ENCODE results near the gene PIMREG. TPM values are rescaled to one million over a fixed set of nuclear protein-coding genes. Genes with fewer than 3 reads are reported as not detected.

The PIMREG gene
- total RNA-seq, 2 experiments from 2014 or later: 8.4 to 10.0 TPM

DNA sequence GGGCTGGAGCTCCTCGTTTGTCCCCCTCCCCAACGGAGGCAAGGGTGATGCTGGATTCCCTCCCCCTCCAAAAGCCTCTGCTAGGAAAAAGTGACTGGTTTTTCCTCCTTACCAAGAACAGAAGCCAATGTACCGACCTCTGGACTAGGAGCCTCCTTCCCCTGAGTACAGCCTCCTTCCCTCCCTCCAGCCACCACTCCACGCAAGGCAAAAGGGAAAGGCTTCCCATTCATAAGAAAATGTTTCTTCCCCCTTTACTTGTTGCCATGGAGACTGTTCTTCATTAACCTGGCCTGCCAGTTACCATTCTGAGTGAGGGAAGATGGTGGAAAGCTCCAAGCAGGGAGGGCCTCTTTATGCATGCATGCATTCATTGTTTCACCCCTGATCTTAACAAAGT, 4.3 kb upstream of the PIMREG start:
- no peaks in the 10 kb centered on the region for H3K36me3 Mint-ChIP-seq (ENCODE audit: low read depth)
- ATAC-seq: no peak
- H3K4me1 Mint-ChIP-seq: peaks cover 12% of the 10 kb centered on the region
- peaks cover 15% of the 10 kb centered on the region for H3K27me3 Mint-ChIP-seq
- CTCF ChIA-PET: interaction anchor here (0.6 to 1.4 kb wide), 5 partner anchors 14 to 1357 kb away, joined by 3 to 5 read pairs (median 3); no protein-coding TSS in a partner anchor
- no peak overlapping the region for H3K4me3 Mint-ChIP-seq
- POLR2A ChIA-PET: no interaction called here
- DNase-seq: no peak
- no peak overlapping the region for H3K27ac Mint-ChIP-seq
- no peaks in the 10 kb centered on the region for H3K9me3 Mint-ChIP-seq (ENCODE audit: low read depth)
- intact Hi-C loops (cut with DNase I, micrococcal nuclease): loop anchor here in 1 of 2 experiments (5.0 kb wide), 2 partner anchors 317 to 1248 kb away; partner anchors contain the start of genes XAF1 and ZNF594

GRCh38 chr17:6442775-6443174, 1.5 kb upstream of the PIMREG start:
- H3K4me3 Mint-ChIP-seq: no peak overlapping the region
- H3K9me3 Mint-ChIP-seq (ENCODE audit: low read depth): no peaks in the 10 kb centered on the region
- ATAC-seq: no peak

DNA sequence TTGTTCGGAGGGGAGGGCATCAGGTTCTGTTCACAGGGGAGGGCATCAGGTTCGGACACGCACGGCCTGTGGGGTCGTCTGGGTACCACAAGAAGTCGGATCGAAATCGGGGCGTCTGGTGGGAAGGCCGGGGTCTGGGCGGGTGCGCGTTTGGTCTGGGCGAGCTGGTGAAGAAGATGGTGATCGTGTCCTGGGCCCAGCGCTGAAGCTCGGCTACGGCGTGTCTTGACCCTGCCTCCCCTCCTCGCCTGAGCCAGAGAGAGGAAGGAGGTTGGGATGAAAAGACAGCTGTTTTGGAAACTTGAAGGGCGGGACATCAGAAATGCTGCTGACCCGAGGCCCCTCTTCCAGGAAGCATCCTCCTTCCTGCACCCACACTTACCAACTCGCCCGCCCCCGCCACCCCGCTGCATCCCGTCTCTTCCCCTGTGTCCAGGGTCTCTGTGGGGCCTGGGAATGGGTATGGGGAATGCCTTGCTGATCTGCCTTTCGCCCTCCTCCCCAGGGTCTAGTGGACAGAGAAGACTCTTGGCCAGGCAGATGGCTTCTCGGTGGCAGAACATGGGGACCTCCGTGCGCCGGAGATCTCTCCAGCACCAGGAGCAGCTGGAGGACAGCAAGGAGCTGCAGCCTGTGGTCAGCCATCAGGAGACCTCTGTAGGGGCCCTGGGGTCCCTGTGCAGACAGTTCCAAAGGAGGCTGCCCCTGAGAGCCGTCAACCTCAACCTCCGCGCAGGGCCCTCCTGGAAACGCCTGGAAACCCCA, 498 bp downstream of the PIMREG start:
- Mint-ChIP-seq H3K36me3 (ENCODE audit: low read depth) (no peaks in the 10 kb centered on the region), H3K9me3 (ENCODE audit: low read depth) (no peaks in the 10 kb centered on the region), H3K4me3 (peak overlapping the region; percentile 77), H3K4me1 (peaks cover 12% of the 10 kb centered on the region), H3K27ac (peak overlapping the region; percentile 86), H3K27me3 (peaks cover 3% of the 10 kb centered on the region)
- intact Hi-C loops (cut with DNase I, micrococcal nuclease): loop anchor here in 1 of 2 experiments (1.0 to 5.0 kb wide), 6 partner anchors 70 to 1252 kb away; partner anchors contain the start of genes C17orf100, DERL2, MED31 and MIS12
- POLR2A ChIA-PET: interaction anchor here (0.6 kb wide), 1 partner anchor 376 kb away, joined by 5 read pairs; no protein-coding TSS in a partner anchor
- DNase-seq: no peak
- CTCF ChIA-PET: interaction anchor here (0.7 to 2.6 kb wide), 3 partner anchors 8 to 862 kb away, joined by 3 to 8 read pairs (median 3); no protein-coding TSS in a partner anchor
- no peak for ATAC-seq

More at GRCh38 chr17:6442775-6443174, 1.5 kb upstream of the PIMREG start:
- intact Hi-C loops (cut with DNase I, micrococcal nuclease): loop anchor here in 1 of 2 experiments (5.0 kb wide), 2 partner anchors 315 to 1250 kb away; partner anchors contain the start of genes XAF1 and ZNF594
- Mint-ChIP-seq H3K36me3 (ENCODE audit: low read depth) (no peaks in the 10 kb centered on the region), H3K4me1 (peaks cover 12% of the 10 kb centered on the region), H3K27me3 (peaks cover 8% of the 10 kb centered on the region), H3K27ac (no peak overlapping the region)
- ChIA-PET CTCF (interaction anchor here (0.6 kb wide), 2 partner anchors 27 to 73 kb away, joined by 3 to 5 read pairs; no protein-coding TSS in a partner anchor), POLR2A (no interaction called here)
- no peak for DNase-seq

GRCh38 chr17:6446516-6447100, 2.4 kb downstream of the PIMREG start:
- intact Hi-C loops (cut with DNase I, micrococcal nuclease): no loop called here
- no peaks in the 10 kb centered on the region for H3K36me3 Mint-ChIP-seq (ENCODE audit: low read depth)
- H3K27me3 Mint-ChIP-seq: peaks cover 3% of the 10 kb centered on the region
- no peak for ATAC-seq
- ChIA-PET POLR2A (no interaction called here), CTCF (interaction anchor here (0.5 to 2.6 kb wide), 3 partner anchors 10 to 715 kb away, joined by 3 to 8 read pairs (median 3); no protein-coding TSS in a partner anchor)
- no peak overlapping the region for H3K4me3 Mint-ChIP-seq
- no peak overlapping the region for H3K27ac Mint-ChIP-seq
- no peak for DNase-seq
- H3K4me1 Mint-ChIP-seq: peaks cover 14% of the 10 kb centered on the region
- no peaks in the 10 kb centered on the region for H3K9me3 Mint-ChIP-seq (ENCODE audit: low read depth)

GRCh38 chr17:6448473-6448872, 4.2 kb downstream of the PIMREG start:
- H3K9me3 Mint-ChIP-seq (ENCODE audit: low read depth): no peaks in the 10 kb centered on the region
- H3K36me3 Mint-ChIP-seq (ENCODE audit: low read depth): no peaks in the 10 kb centered on the region
- CTCF ChIA-PET: interaction anchor here (0.6 to 0.7 kb wide), 2 partner anchors 13 to 25 kb away, joined by 3 read pairs; no protein-coding TSS in a partner anchor
- POLR2A ChIA-PET: no interaction called here
- ATAC-seq (no peak), DNase-seq (no peak)
- H3K4me1 Mint-ChIP-seq: peaks cover 10% of the 10 kb centered on the region
- intact Hi-C loops (cut with DNase I, micrococcal nuclease): no loop called here
- no peak overlapping the region for H3K4me3 Mint-ChIP-seq
- no peak overlapping the region for H3K27ac Mint-ChIP-seq
- H3K27me3 Mint-ChIP-seq: peaks cover 3% of the 10 kb centered on the region

DNA sequence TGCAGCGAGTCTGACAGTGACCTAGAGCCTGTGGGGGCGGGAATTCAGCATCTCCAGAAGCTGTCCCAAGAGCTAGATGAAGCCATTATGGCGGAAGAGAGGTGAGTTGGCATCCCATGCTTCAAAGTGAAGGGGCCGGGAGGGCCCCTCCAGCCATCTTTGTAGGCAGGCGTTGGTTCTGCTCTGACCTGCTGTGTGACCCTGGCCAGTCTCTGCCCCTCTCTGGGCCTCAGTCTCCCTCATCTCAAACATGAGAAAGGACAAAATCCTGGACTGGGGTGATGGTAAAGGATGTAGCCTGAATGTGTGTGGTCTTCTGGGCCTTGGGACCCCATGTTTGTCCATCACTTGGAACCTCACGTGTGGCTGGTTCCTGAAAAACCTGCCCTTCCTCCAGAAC, 5.1 kb downstream of the PIMREG start:
- intact Hi-C loops (cut with DNase I, micrococcal nuclease): no loop called here
- Mint-ChIP-seq H3K4me3 (no peak overlapping the region), H3K27me3 (peaks cover 2% of the 10 kb centered on the region), H3K36me3 (ENCODE audit: low read depth) (no peaks in the 10 kb centered on the region), H3K9me3 (ENCODE audit: low read depth) (no peaks in the 10 kb centered on the region), H3K4me1 (peaks cover 6% of the 10 kb centered on the region), H3K27ac (no peak overlapping the region)
- ChIA-PET POLR2A (interaction anchor here (0.6 kb wide), 1 partner anchor 866 kb away, joined by 3 read pairs; no protein-coding TSS in a partner anchor), CTCF (no interaction called here)
- DNase-seq (no peak), ATAC-seq (no peak)

GRCh38 chr17:6450926-6451832, 6.9 kb downstream of the PIMREG start:
- Mint-ChIP-seq H3K36me3 (ENCODE audit: low read depth) (no peaks in the 10 kb centered on the region), H3K4me3 (no peak overlapping the region), H3K9me3 (ENCODE audit: low read depth) (no peaks in the 10 kb centered on the region), H3K27ac (no peak overlapping the region), H3K27me3 (no peaks in the 10 kb centered on the region), H3K4me1 (peaks cover 2% of the 10 kb centered on the region)
- DNase-seq: no peak
- no peak for ATAC-seq
- intact Hi-C loops (cut with DNase I, micrococcal nuclease): no loop called here
- POLR2A ChIA-PET: no interaction called here
- CTCF ChIA-PET: no interaction called here

DNA sequence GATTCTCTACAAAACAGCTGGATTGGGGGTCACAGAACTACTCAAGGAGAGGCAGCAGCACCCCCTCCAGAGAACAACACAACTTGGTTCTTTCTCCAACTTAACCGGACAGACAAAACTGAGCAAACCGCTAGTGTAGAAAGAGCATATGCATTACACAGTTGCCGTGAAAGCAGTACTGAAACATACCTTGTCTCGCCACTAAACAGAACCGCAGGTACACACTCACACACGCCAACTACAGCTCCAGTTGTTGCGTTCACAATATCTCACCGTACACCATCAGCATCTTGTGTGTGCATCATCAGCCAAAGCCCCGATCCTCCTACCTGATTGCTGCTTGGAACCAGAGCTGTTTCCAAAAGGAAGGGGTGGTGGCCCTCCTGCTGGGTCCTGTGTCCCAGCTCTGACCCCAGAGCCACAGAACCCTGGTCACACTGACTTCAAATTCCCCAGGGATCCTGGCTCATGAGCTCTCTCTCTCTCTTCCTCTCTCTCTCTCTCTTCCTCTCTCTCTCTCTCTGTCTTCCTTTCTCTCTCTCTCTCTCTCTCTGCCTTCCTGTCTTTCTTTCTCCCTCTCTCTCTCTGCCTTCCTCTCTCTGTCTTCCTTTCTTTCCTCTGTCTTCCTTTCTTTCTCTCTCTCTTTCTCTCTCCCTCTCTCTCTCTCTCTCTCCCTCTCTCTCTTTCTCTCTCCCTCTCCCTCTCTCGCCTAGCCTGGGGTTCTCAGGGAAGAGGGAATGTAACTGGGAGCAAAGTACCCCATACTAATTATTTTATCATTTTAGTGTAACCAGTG, 8.4 kb downstream of the PIMREG start:
- no peaks in the 10 kb centered on the region for H3K36me3 Mint-ChIP-seq (ENCODE audit: low read depth)
- no peak for ATAC-seq

GRCh38 chr17:6453279-6454024, 9.2 kb downstream of the PIMREG start:
- intact Hi-C loops (cut with DNase I, micrococcal nuclease): no loop called here
- no peaks in the 10 kb centered on the region for H3K27me3 Mint-ChIP-seq
- H3K4me1 Mint-ChIP-seq: peaks cover 8% of the 10 kb centered on the region
- H3K4me3 Mint-ChIP-seq: no peak overlapping the region
- no peaks in the 10 kb centered on the region for H3K9me3 Mint-ChIP-seq (ENCODE audit: low read depth)
- no peaks in the 10 kb centered on the region for H3K36me3 Mint-ChIP-seq (ENCODE audit: low read depth)
- CTCF ChIA-PET: no interaction called here
- no peak for ATAC-seq
- H3K27ac Mint-ChIP-seq: no peak overlapping the region
- POLR2A ChIA-PET: no interaction called here
- no peak for DNase-seq

More for the DNA sequence above, 8.4 kb downstream of the PIMREG start:
- intact Hi-C loops (cut with DNase I, micrococcal nuclease): no loop called here
- Mint-ChIP-seq H3K9me3 (ENCODE audit: low read depth) (no peaks in the 10 kb centered on the region), H3K4me1 (peaks cover 8% of the 10 kb centered on the region), H3K27ac (no peak overlapping the region), H3K27me3 (no peaks in the 10 kb centered on the region), H3K4me3 (no peak overlapping the region)
- POLR2A ChIA-PET: no interaction called here
- DNase-seq: no peak
- CTCF ChIA-PET: no interaction called here

Measured in activated CD4-positive, alpha-beta T cell treated with anti-CD3 and anti-CD28 coated beads for 36 hours (primary cell).